Heart left ventricle (tissue), 13 donors: ENCODE results near the gene LIPG.

ENCODE experiments used
- CTCF ChIP-seq, 12 donors: fragments of 200-600 bp; sonication (generic) in 4 of 12; IDR thresholded peaks; one replicate each; pipeline versions ENCODE4 v1.5.0 to v1.8.0; 2018 to 2022; ENCODE audit warnings: antibody characterized with exemption in 12 of 12, mild to moderate bottlenecking in 5 of 12
- POLR2A ChIP-seq, 2 donors: fragments of 450-650 bp; IDR thresholded peaks; one replicate each; pipeline ENCODE4 v1.6.1; 2017; ENCODE audit warnings: antibody characterized with exemption in 2 of 2, mild to moderate bottlenecking in 2 of 2, moderate library complexity in 2 of 2
- donor health status: ischemic (EF 13 %, LVEDD 7.1; RV severe dilation, severe dysfunction).
- donor health status: DM: no; HTN: yes; CAD: no.
- donor health status: DM: no; HTN: no; CAD: no.
- donor health status: ischemic (EF 25% LVEDD 6.9; RV normal size, moderate dysfunction).
- donor health status: ischemic (EF 25% LVEDD 5.7; RV mildly dilated, moderate dysfunction).
- donor health status: ischemic (EF 35%, LVEDD 5.7; RV mildly dilated, moderate dysfunction).
- donor health status: nonischemic (EF 11% LVEDD 7.7; RV severe dilation, severe dysfunction).
- donor health status: DM: yes; HTN: yes; CAD: no.
- donor health status: PGD.
- donor health status: ischemic (EF 29% LVEDD 5.4; RV normal size, mild dysfunction).
- donor health status: nonischemic (EF 23%, LVEDD 6.1; RV moderate dilation, normal function).

GRCh38 chr18:49584394-49584793 lies 22.5 kb downstream of the LIPG start:
- TF ChIP-seq CTCF (IDR thresholded peaks at IDR 0.05) (no peak), POLR2A (IDR thresholded peaks at IDR 0.05) (no peak)
